Endodermal cell (in vitro differentiated cells): ENCODE results near the gene ABI2. TPM values are rescaled to one million over a fixed set of nuclear protein-coding genes. Genes with fewer than 3 reads are reported as not detected.

Experiments
- DNase-seq: peaks from one replicate; pipeline ENCODE4 v3.0.0-alpha.2; 2017
- H3K27ac ChIP-seq: 2 replicates; pipeline ENCODE4 v1.5.1; 2013; ENCODE audit warnings: mild to moderate bottlenecking, low read depth, low read length, moderate library complexity
- H3K27me3 ChIP-seq: 2 replicates; pipeline ENCODE4 v1.6.1; 2013; ENCODE audit warnings: mild to moderate bottlenecking, low read length, moderate library complexity; ENCODE audit not compliant: insufficient read depth, control insufficient read depth, poor library complexity, severe bottlenecking
- H3K36me3 ChIP-seq: 2 replicates; pipeline ENCODE4 v1.7.0; 2013; ENCODE audit warnings: mild to moderate bottlenecking, low read length, moderate library complexity; ENCODE audit not compliant: control insufficient read depth, insufficient read depth
- H3K4me1 ChIP-seq: one replicate; pipeline ENCODE4 v1.7.0; 2013; ENCODE audit warnings: low read length; ENCODE audit not compliant: control insufficient read depth, insufficient read depth
- H3K4me3 ChIP-seq: 2 replicates; pipeline ENCODE4 v1.5.1; 2013; ENCODE audit warnings: mild to moderate bottlenecking, low read length, moderate library complexity
- H3K9ac ChIP-seq: 2 replicates; pipeline ENCODE4 v1.6.1; 2013; ENCODE audit warnings: mild to moderate bottlenecking, low read length, moderate library complexity; ENCODE audit not compliant: poor library complexity, severe bottlenecking; ENCODE audit errors: extremely low read depth
- H3K9me3 ChIP-seq: 2 replicates; pipeline ENCODE4 v1.6.1; 2013; ENCODE audit warnings: mild to moderate bottlenecking, low read length, moderate library complexity; ENCODE audit not compliant: control insufficient read depth
- H3K27ac Mint-ChIP-seq: 2 replicates; pipeline ENCODE4 v1.8.0; 2020; ENCODE audit warnings: mixed read lengths
- H3K27me3 Mint-ChIP-seq: 2 replicates; pipeline ENCODE4 v1.8.0; 2021; ENCODE audit warnings: mild to moderate bottlenecking, mixed read lengths; ENCODE audit not compliant: insufficient read depth
- H3K36me3 Mint-ChIP-seq: 2 replicates; pipeline ENCODE4 v1.8.0; 2020; ENCODE audit warnings: low read depth, mixed read lengths
- H3K4me1 Mint-ChIP-seq: 2 replicates; pipeline ENCODE4 v1.8.0; 2020; ENCODE audit warnings: mixed read lengths
- H3K4me3 Mint-ChIP-seq: 2 replicates; pipeline ENCODE4 v1.8.0; 2020; ENCODE audit warnings: mild to moderate bottlenecking, moderate library complexity, mixed read lengths
- H3K9me3 Mint-ChIP-seq: 2 replicates; pipeline ENCODE4 v1.8.0; 2020; ENCODE audit warnings: mild to moderate bottlenecking, mixed read lengths
- CTCF ChIP-seq: fragments of 200-600 bp; sonication (generic); conservative IDR thresholded peaks from 2 replicates; pipeline ENCODE4 v1.5.0; 2021; ENCODE audit warnings: antibody characterized with exemption, mild to moderate bottlenecking
- WGBS, 2 experiments: methylation state at CpG; one replicate each; pipeline versions ENCODE4 v1.1.5 to v1.1.7; 2013; ENCODE audit warnings: missing lambda C conversion rate in 2 of 2, mixed read lengths in 1 of 2; ENCODE audit not compliant: insufficient coverage in 1 of 2, insufficient read length in 1 of 2; 5-methylcytosine and 5-hydroxymethylcytosine counted together
- total RNA-seq, 2 donors: library from RNA; stranded (reverse); fragmentation: NEBNext Ultra II Directional in 1 of 2; extraction: Animal tissue kit (Norgen Biotek cat#: 25700) in 1 of 2; gene quantifications; 2 replicates in 1 of 2; 3 replicates in 1 of 2; pipeline ENCODE4 v1.2.1, GENCODE V29; 2021

Gene ABI2
- total RNA-seq, 2 donors from 2014 or later, result 115 to 139 TPM

DNA sequence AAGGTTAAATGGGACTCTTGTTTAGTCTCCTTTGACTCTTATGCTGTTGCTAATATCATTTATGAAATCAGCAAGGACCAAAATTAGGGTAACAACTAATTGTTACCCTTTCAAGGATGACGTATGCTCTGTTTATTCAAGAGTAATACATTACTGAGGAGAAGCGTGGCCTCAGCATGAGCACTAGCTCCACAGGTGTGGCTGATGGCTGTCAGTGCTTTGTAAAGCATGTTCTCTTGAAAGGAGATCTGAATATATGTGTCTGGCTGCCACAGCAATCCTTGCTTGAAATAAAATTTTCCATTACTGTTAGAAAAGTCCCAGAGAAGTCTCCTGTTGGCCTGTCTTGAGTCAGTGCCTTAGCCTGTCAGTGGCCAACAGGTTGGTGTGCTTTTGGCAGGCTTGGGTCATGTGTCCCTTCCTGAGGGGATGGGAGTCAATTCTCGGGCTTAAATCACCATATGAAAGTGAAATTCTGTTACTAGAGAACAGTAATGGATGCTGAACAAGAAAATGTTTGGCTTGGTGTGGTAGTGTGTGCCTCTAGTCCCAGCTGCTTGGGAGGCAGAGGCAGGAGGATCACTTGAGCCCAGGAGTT, 32.7 kb downstream of the ABI2 start:
- TF ChIP-seq CTCF, result no peak
- Histone ChIP-seq H3K27me3 (no peaks in the 10 kb centered on the region), H3K36me3 (peaks cover 15% of the 10 kb centered on the region), H3K4me3 (no peak overlapping the region), H3K27ac (no peak overlapping the region), H3K9me3 (peaks cover 18% of the 10 kb centered on the region), H3K9ac (no peak overlapping the region), H3K4me1 (peaks cover 5% of the 10 kb centered on the region)
- H3K9me3 Mint-ChIP-seq, result peaks cover 17% of the 10 kb centered on the region
- 83% methylated on average over 1 to 3 of the region's 3 CpGs for WGBS, 2 experiments
- H3K27ac Mint-ChIP-seq, result peak overlapping the region; percentile 22
- DNase-seq, result no peak
- no peaks in the 10 kb centered on the region for H3K27me3 Mint-ChIP-seq
- peaks cover 4% of the 10 kb centered on the region for H3K4me1 Mint-ChIP-seq
- H3K4me3 Mint-ChIP-seq, result no peak overlapping the region
- H3K36me3 Mint-ChIP-seq, result peaks cover 28% of the 10 kb centered on the region

DNA sequence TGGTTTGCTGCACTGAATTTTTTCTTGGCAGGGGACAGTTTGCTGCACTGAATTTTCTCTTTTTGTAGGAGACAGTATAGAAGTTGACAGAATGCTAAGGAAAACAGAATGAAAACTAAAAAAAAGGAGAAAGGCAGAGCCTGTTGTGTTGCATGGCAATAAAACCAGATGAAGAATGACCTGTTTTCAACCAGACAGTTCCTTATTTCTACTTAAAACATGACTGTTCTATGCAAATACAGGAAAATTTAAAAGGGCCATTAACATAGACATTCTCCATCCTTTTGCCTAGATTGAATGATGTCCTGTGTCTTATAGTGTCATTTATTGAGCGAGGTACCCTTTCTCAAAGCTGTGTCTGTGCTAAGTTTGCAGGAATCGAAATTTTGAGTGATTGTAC, 33.3 kb downstream of the ABI2 start:
- Mint-ChIP-seq H3K27ac (no peak overlapping the region), H3K27me3 (no peaks in the 10 kb centered on the region), H3K4me1 (peaks cover 4% of the 10 kb centered on the region), H3K36me3 (peaks cover 29% of the 10 kb centered on the region), H3K4me3 (no peak overlapping the region), H3K9me3 (peaks cover 17% of the 10 kb centered on the region)
- H3K27ac ChIP-seq, result no peak overlapping the region
- H3K36me3 ChIP-seq, result peaks cover 17% of the 10 kb centered on the region
- H3K9ac ChIP-seq, result no peak overlapping the region
- H3K4me1 ChIP-seq, result peaks cover 5% of the 10 kb centered on the region
- DNase-seq, result no peak
- H3K4me3 ChIP-seq, result no peak overlapping the region
- no peak for TF ChIP-seq CTCF
- WGBS, 2 experiments, result 90 to 95% methylated on average over 2 of the region's 2 CpGs
- peaks cover 18% of the 10 kb centered on the region for H3K9me3 ChIP-seq
- H3K27me3 ChIP-seq, result no peaks in the 10 kb centered on the region

DNA sequence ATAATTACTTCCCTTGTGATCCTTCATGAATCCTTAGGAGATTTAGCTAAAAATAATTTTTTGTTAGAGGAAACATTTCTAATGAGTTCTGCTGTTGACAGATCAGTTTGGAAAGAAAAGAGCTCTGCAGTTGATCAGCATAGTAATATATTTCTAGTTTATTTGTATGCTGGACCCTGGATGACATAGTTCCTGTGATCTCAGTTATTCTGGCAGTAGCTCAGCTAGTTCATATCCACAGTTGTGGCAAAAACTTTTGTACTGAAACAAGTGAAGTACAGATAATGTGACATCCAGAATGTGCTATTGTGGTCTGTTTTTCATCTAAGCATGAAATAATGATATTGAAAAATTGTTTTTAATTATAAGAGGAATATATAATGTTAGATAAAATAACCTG, 33.7 kb downstream of the ABI2 start:
- H3K27me3 Mint-ChIP-seq, result no peaks in the 10 kb centered on the region
- Histone ChIP-seq H3K9ac (no peak overlapping the region), H3K4me3 (no peak overlapping the region), H3K27ac (no peak overlapping the region), H3K27me3 (no peaks in the 10 kb centered on the region), H3K4me1 (peaks cover 5% of the 10 kb centered on the region), H3K36me3 (peaks cover 21% of the 10 kb centered on the region), H3K9me3 (peaks cover 18% of the 10 kb centered on the region)
- peaks cover 17% of the 10 kb centered on the region for H3K9me3 Mint-ChIP-seq
- H3K27ac Mint-ChIP-seq, result no peak overlapping the region
- no peak for TF ChIP-seq CTCF
- no peak overlapping the region for H3K4me3 Mint-ChIP-seq
- no peak for DNase-seq
- peaks cover 6% of the 10 kb centered on the region for H3K4me1 Mint-ChIP-seq
- H3K36me3 Mint-ChIP-seq, result peaks cover 31% of the 10 kb centered on the region
